ENCODE measurements around the gene KLHL15.

Gene KLHL15

GRCh38 chrX:24023544-24023943 is 3.4 kb downstream of the KLHL15 start:
- Histone ChIP-seq H3K4me1 (ENCODE audit: control insufficient read depth, low read depth, low read length) (no peaks in the 10 kb centered on the region), H3K27ac (ENCODE audit: low read depth, low read length) (no peak overlapping the region)
- no peak for DNase-seq

GRCh38 chrX:24020306-24020876 is 6.6 kb downstream of the KLHL15 start:
- Histone ChIP-seq H3K23ac (ENCODE audit: low read length) (no peak overlapping the region), H2AK5ac (ENCODE audit: low read length) (no peak overlapping the region), H2BK15ac (replicated peaks; ENCODE audit: low read depth) (no peak overlapping the region), H3K9ac (ENCODE audit: low read length) (no peak overlapping the region), H3K27ac (ENCODE audit: low read depth, low read length) (no peak overlapping the region), H3K4me3 (ENCODE audit: low read length) (no peak overlapping the region), H4K5ac (ENCODE audit: low read length) (no peak overlapping the region), H2BK120ac (ENCODE audit: low read depth, low read length) (no peak overlapping the region), H3K79me1 (ENCODE audit: low read length) (no peaks in the 10 kb centered on the region), H3K4ac (ENCODE audit: low read depth, low read length) (no peak overlapping the region), H3K79me2 (ENCODE audit: control insufficient read depth, insufficient read depth, low read length) (no peaks in the 10 kb centered on the region), H3K18ac (ENCODE audit: low read length) (no peak overlapping the region), H3K56ac (ENCODE audit: low read length) (no peak overlapping the region), H3K4me1 (ENCODE audit: control insufficient read depth, low read depth, low read length) (no peaks in the 10 kb centered on the region), H3K27me3 (ENCODE audit: insufficient read depth, low read length, poor library complexity) (no peaks in the 10 kb centered on the region), H3K4me2 (ENCODE audit: low read length) (no peak overlapping the region), H2BK5ac (ENCODE audit: low read length) (no peak overlapping the region), H3K36me3 (ENCODE audit: control insufficient read depth, insufficient read depth, low read length) (no peaks in the 10 kb centered on the region), H4K8ac (ENCODE audit: low read depth, low read length) (no peak overlapping the region)
- peak; percentile 10 for DNase-seq
- WGBS (ENCODE audit: extremely low coverage, insufficient coverage, low lambda C conversion rate): no CpG with 5 or more reads among the region's 3 CpGs

More at GRCh38 chrX:24023544-24023943, 3.4 kb downstream of the KLHL15 start:
- Histone ChIP-seq H2AK5ac (ENCODE audit: low read length) (no peak overlapping the region), H3K4me3 (ENCODE audit: low read length) (no peak overlapping the region), H3K18ac (ENCODE audit: low read length) (no peak overlapping the region), H3K27me3 (ENCODE audit: insufficient read depth, low read length, poor library complexity) (no peaks in the 10 kb centered on the region), H3K9ac (ENCODE audit: low read length) (no peak overlapping the region), H3K4ac (ENCODE audit: low read depth, low read length) (no peak overlapping the region), H3K79me2 (ENCODE audit: control insufficient read depth, insufficient read depth, low read length) (no peaks in the 10 kb centered on the region), H2BK5ac (ENCODE audit: low read length) (no peak overlapping the region), H2BK15ac (replicated peaks; ENCODE audit: low read depth) (no peak overlapping the region), H3K56ac (ENCODE audit: low read length) (no peak overlapping the region), H3K36me3 (ENCODE audit: control insufficient read depth, insufficient read depth, low read length) (no peaks in the 10 kb centered on the region), H2BK120ac (ENCODE audit: low read depth, low read length) (no peak overlapping the region), H3K4me2 (ENCODE audit: low read length) (no peak overlapping the region), H4K8ac (ENCODE audit: low read depth, low read length) (no peak overlapping the region), H3K79me1 (ENCODE audit: low read length) (no peaks in the 10 kb centered on the region), H3K23ac (ENCODE audit: low read length) (no peak overlapping the region), H4K5ac (ENCODE audit: low read length) (no peak overlapping the region)
- no CpG with 5 or more reads among the region's 1 CpG for WGBS (ENCODE audit: extremely low coverage, insufficient coverage, low lambda C conversion rate)

DNA sequence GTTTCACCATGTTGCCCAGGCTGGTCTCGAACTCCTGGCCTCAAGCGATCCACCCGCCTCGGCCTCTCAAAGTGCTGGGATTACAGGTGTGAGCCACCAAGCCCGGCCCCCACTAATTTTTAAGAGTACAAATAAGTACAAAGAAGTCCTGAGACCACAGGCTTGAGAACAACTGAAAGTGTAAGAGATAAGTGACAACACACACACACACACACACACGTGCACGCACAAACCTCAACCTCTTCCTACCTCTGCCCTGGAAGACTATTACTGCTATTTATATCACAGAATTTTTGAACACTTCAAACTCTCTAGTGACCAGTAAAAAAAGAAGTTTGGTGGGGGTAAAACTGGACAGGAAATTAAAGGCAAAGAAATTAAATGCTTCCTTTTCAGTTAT is 7.5 kb downstream of the KLHL15 start:
- no CpG with 5 or more reads among the region's 7 CpGs for WGBS (ENCODE audit: extremely low coverage, insufficient coverage, low lambda C conversion rate)
- no peak overlapping the region for H4K8ac ChIP-seq (ENCODE audit: low read depth, low read length)
- no peaks in the 10 kb centered on the region for H3K79me1 ChIP-seq (ENCODE audit: low read length)

GRCh38 chrX:24018809-24019208 is 8.2 kb downstream of the KLHL15 start:
- H3K4ac ChIP-seq (ENCODE audit: low read depth, low read length): no peak overlapping the region
- no peaks in the 10 kb centered on the region for H3K27me3 ChIP-seq (ENCODE audit: insufficient read depth, low read length, poor library complexity)
- no peaks in the 10 kb centered on the region for H3K4me1 ChIP-seq (ENCODE audit: control insufficient read depth, low read depth, low read length)
- no peak overlapping the region for H2BK15ac ChIP-seq (replicated peaks; ENCODE audit: low read depth)
- H3K56ac ChIP-seq (ENCODE audit: low read length): no peak overlapping the region
- H3K79me2 ChIP-seq (ENCODE audit: control insufficient read depth, insufficient read depth, low read length): no peaks in the 10 kb centered on the region
- no peak overlapping the region for H3K23ac ChIP-seq (ENCODE audit: low read length)
- no peaks in the 10 kb centered on the region for H3K36me3 ChIP-seq (ENCODE audit: control insufficient read depth, insufficient read depth, low read length)
- no peak overlapping the region for H3K18ac ChIP-seq (ENCODE audit: low read length)
- no peak overlapping the region for H3K4me2 ChIP-seq (ENCODE audit: low read length)
- no peak for DNase-seq
- no CpG with 5 or more reads among the region's 4 CpGs for WGBS (ENCODE audit: extremely low coverage, insufficient coverage, low lambda C conversion rate)
- no peak overlapping the region for H2AK5ac ChIP-seq (ENCODE audit: low read length)
- H3K9ac ChIP-seq (ENCODE audit: low read length): no peak overlapping the region
- no peak overlapping the region for H2BK120ac ChIP-seq (ENCODE audit: low read depth, low read length)
- no peak overlapping the region for H3K27ac ChIP-seq (ENCODE audit: low read depth, low read length)
- H2BK5ac ChIP-seq (ENCODE audit: low read length): no peak overlapping the region
- no peak overlapping the region for H3K4me3 ChIP-seq (ENCODE audit: low read length)
- H4K5ac ChIP-seq (ENCODE audit: low read length): no peak overlapping the region
- no peak overlapping the region for H4K8ac ChIP-seq (ENCODE audit: low read depth, low read length)
- H3K79me1 ChIP-seq (ENCODE audit: low read length): no peaks in the 10 kb centered on the region

More for the DNA sequence above, 7.5 kb downstream of the KLHL15 start:
- Histone ChIP-seq H3K36me3 (ENCODE audit: control insufficient read depth, insufficient read depth, low read length) (no peaks in the 10 kb centered on the region), H3K4ac (ENCODE audit: low read depth, low read length) (no peak overlapping the region), H3K27ac (ENCODE audit: low read depth, low read length) (no peak overlapping the region), H3K4me1 (ENCODE audit: control insufficient read depth, low read depth, low read length) (no peaks in the 10 kb centered on the region), H3K79me2 (ENCODE audit: control insufficient read depth, insufficient read depth, low read length) (no peaks in the 10 kb centered on the region), H2BK5ac (ENCODE audit: low read length) (no peak overlapping the region), H2AK5ac (ENCODE audit: low read length) (no peak overlapping the region), H3K4me2 (ENCODE audit: low read length) (no peak overlapping the region), H2BK15ac (replicated peaks; ENCODE audit: low read depth) (no peak overlapping the region), H3K9ac (ENCODE audit: low read length) (no peak overlapping the region), H3K4me3 (ENCODE audit: low read length) (no peak overlapping the region), H2BK120ac (ENCODE audit: low read depth, low read length) (no peak overlapping the region), H3K27me3 (ENCODE audit: insufficient read depth, low read length, poor library complexity) (no peaks in the 10 kb centered on the region), H3K18ac (ENCODE audit: low read length) (no peak overlapping the region), H3K56ac (ENCODE audit: low read length) (no peak overlapping the region), H4K5ac (ENCODE audit: low read length) (no peak overlapping the region), H3K23ac (ENCODE audit: low read length) (no peak overlapping the region)
- DNase-seq: no peak

GRCh38 chrX:24017674-24018073 is 9.3 kb downstream of the KLHL15 start:
- H2AK5ac ChIP-seq (ENCODE audit: low read length): no peak overlapping the region
- WGBS (ENCODE audit: extremely low coverage, insufficient coverage, low lambda C conversion rate): no CpG with 5 or more reads among the region's 9 CpGs
- H3K79me1 ChIP-seq (ENCODE audit: low read length): no peaks in the 10 kb centered on the region
- H2BK120ac ChIP-seq (ENCODE audit: low read depth, low read length): no peak overlapping the region
- H3K4ac ChIP-seq (ENCODE audit: low read depth, low read length): no peak overlapping the region
- no peak overlapping the region for H2BK5ac ChIP-seq (ENCODE audit: low read length)
- no peak overlapping the region for H3K4me3 ChIP-seq (ENCODE audit: low read length)
- H3K18ac ChIP-seq (ENCODE audit: low read length): no peak overlapping the region
- H3K4me2 ChIP-seq (ENCODE audit: low read length): no peak overlapping the region
- H3K79me2 ChIP-seq (ENCODE audit: control insufficient read depth, insufficient read depth, low read length): no peaks in the 10 kb centered on the region
- H4K8ac ChIP-seq (ENCODE audit: low read depth, low read length): no peak overlapping the region
- no peak overlapping the region for H3K9ac ChIP-seq (ENCODE audit: low read length)
- no peak overlapping the region for H3K27ac ChIP-seq (ENCODE audit: low read depth, low read length)
- no peaks in the 10 kb centered on the region for H3K4me1 ChIP-seq (ENCODE audit: control insufficient read depth, low read depth, low read length)
- no peak overlapping the region for H2BK15ac ChIP-seq (replicated peaks; ENCODE audit: low read depth)
- no peak for DNase-seq
- H3K36me3 ChIP-seq (ENCODE audit: control insufficient read depth, insufficient read depth, low read length): no peaks in the 10 kb centered on the region
- H3K27me3 ChIP-seq (ENCODE audit: insufficient read depth, low read length, poor library complexity): no peaks in the 10 kb centered on the region
- H4K5ac ChIP-seq (ENCODE audit: low read length): no peak overlapping the region
- no peak overlapping the region for H3K23ac ChIP-seq (ENCODE audit: low read length)
- no peak overlapping the region for H3K56ac ChIP-seq (ENCODE audit: low read length)

- DNase-seq: no peak
- no peaks in the 10 kb centered on the region for H3K36me3 ChIP-seq (ENCODE audit: control insufficient read depth, insufficient read depth, low read length)
- no peak overlapping the region for H3K4me2 ChIP-seq (ENCODE audit: low read length)
- no peak overlapping the region for H3K18ac ChIP-seq (ENCODE audit: low read length)
- no peak overlapping the region for H2BK15ac ChIP-seq (replicated peaks; ENCODE audit: low read depth)
- no peaks in the 10 kb centered on the region for H3K79me1 ChIP-seq (ENCODE audit: low read length)
- no peak overlapping the region for H3K4ac ChIP-seq (ENCODE audit: low read depth, low read length)
- H3K23ac ChIP-seq (ENCODE audit: low read length): no peak overlapping the region
- H3K79me2 ChIP-seq (ENCODE audit: control insufficient read depth, insufficient read depth, low read length): no peaks in the 10 kb centered on the region
- H3K56ac ChIP-seq (ENCODE audit: low read length): no peak overlapping the region
- no peak overlapping the region for H3K9ac ChIP-seq (ENCODE audit: low read length)
- WGBS (ENCODE audit: extremely low coverage, insufficient coverage, low lambda C conversion rate): no CpG with 5 or more reads among the region's 5 CpGs
- no peaks in the 10 kb centered on the region for H3K4me1 ChIP-seq (ENCODE audit: control insufficient read depth, low read depth, low read length)
- no peak overlapping the region for H3K4me3 ChIP-seq (ENCODE audit: low read length)
- no peak overlapping the region for H2BK5ac ChIP-seq (ENCODE audit: low read length)
- H3K27me3 ChIP-seq (ENCODE audit: insufficient read depth, low read length, poor library complexity): no peaks in the 10 kb centered on the region
- no peak overlapping the region for H3K27ac ChIP-seq (ENCODE audit: low read depth, low read length)
- H4K8ac ChIP-seq (ENCODE audit: low read depth, low read length): no peak overlapping the region
- H4K5ac ChIP-seq (ENCODE audit: low read length): no peak overlapping the region
- H2BK120ac ChIP-seq (ENCODE audit: low read depth, low read length): no peak overlapping the region
- H2AK5ac ChIP-seq (ENCODE audit: low read length): no peak overlapping the region
Measured at GRCh38 chrX:24014388-24015018, 12.5 kb downstream of the KLHL15 start.

Data from mesendoderm (in vitro differentiated cells).